ENCODE results near the gene FRMD3. TPM values are rescaled to one million over a fixed set of nuclear protein-coding genes. Genes with fewer than 3 reads are reported as not detected.
A peak's percentile ranks its signal among the peaks of the same experiment; 100 is the strongest.

Gene FRMD3
- total RNA-seq, 1 donor from 2014 or later = 0.65 TPM

GRCh38 chr9:83218411-83219090 lies 319.6 kb downstream of the FRMD3 start:
- peaks cover 15% of the 10 kb centered on the region for H3K9me3 Mint-ChIP-seq (ENCODE audit: low read depth)
- no peak overlapping the region for H3K27ac Mint-ChIP-seq
- H3K27me3 Mint-ChIP-seq = no peaks in the 10 kb centered on the region
- H3K4me3 Mint-ChIP-seq (ENCODE audit: low read depth) = peak overlapping the region; percentile 93
- DNase-seq (ENCODE audit: low spot score, unreplicated experiment) = no peak
- peaks cover 30% of the 10 kb centered on the region for H3K4me1 Mint-ChIP-seq (ENCODE audit: low read depth)
- peaks cover 8% of the 10 kb centered on the region for H3K36me3 Mint-ChIP-seq (ENCODE audit: insufficient read depth)
- no peak for TF ChIP-seq CTCF (IDR thresholded peaks at IDR 0.05; ENCODE audit: unreplicated experiment)

GRCh38 chr9:83209188-83209731 lies 328.9 kb downstream of the FRMD3 start:
- H3K36me3 Mint-ChIP-seq (ENCODE audit: insufficient read depth) = no peaks in the 10 kb centered on the region
- no peaks in the 10 kb centered on the region for H3K9me3 Mint-ChIP-seq (ENCODE audit: low read depth)
- no peak for TF ChIP-seq CTCF (IDR thresholded peaks at IDR 0.05; ENCODE audit: unreplicated experiment)

GRCh38 chr9:83208065-83208850 lies 329.9 kb downstream of the FRMD3 start:
- Mint-ChIP-seq H3K4me3 (ENCODE audit: low read depth) (no peak overlapping the region), H3K9me3 (ENCODE audit: low read depth) (no peaks in the 10 kb centered on the region), H3K36me3 (ENCODE audit: insufficient read depth) (no peaks in the 10 kb centered on the region), H3K27ac (no peak overlapping the region), H3K4me1 (ENCODE audit: low read depth) (no peaks in the 10 kb centered on the region), H3K27me3 (no peaks in the 10 kb centered on the region)
- TF ChIP-seq CTCF (IDR thresholded peaks at IDR 0.05; ENCODE audit: unreplicated experiment) = no peak
- DNase-seq (ENCODE audit: low spot score, unreplicated experiment) = no peak

More at GRCh38 chr9:83209188-83209731, 328.9 kb downstream of the FRMD3 start:
- DNase-seq (ENCODE audit: low spot score, unreplicated experiment) = no peak
- Mint-ChIP-seq H3K27me3 (no peaks in the 10 kb centered on the region), H3K4me1 (ENCODE audit: low read depth) (no peaks in the 10 kb centered on the region), H3K4me3 (ENCODE audit: low read depth) (no peak overlapping the region), H3K27ac (no peak overlapping the region)

GRCh38 chr9:83204047-83204446 lies 334.2 kb downstream of the FRMD3 start:
- peaks cover 2% of the 10 kb centered on the region for H3K4me1 Mint-ChIP-seq (ENCODE audit: low read depth)
- TF ChIP-seq CTCF (IDR thresholded peaks at IDR 0.05; ENCODE audit: unreplicated experiment) = peak; percentile 36
- H3K4me3 Mint-ChIP-seq (ENCODE audit: low read depth) = no peak overlapping the region
- H3K27ac Mint-ChIP-seq = no peak overlapping the region
- DNase-seq (ENCODE audit: low spot score, unreplicated experiment) = no peak
- no peaks in the 10 kb centered on the region for H3K9me3 Mint-ChIP-seq (ENCODE audit: low read depth)
- peaks cover 5% of the 10 kb centered on the region for H3K27me3 Mint-ChIP-seq
- H3K36me3 Mint-ChIP-seq (ENCODE audit: insufficient read depth) = no peaks in the 10 kb centered on the region

GRCh38 chr9:83200531-83200930 lies 337.7 kb downstream of the FRMD3 start:
- H3K36me3 Mint-ChIP-seq (ENCODE audit: insufficient read depth) = no peaks in the 10 kb centered on the region

More at GRCh38 chr9:83200531-83200930, 337.7 kb downstream of the FRMD3 start:
- H3K27ac Mint-ChIP-seq = peak overlapping the region; percentile 51
- H3K27me3 Mint-ChIP-seq = peaks cover 5% of the 10 kb centered on the region
- no peaks in the 10 kb centered on the region for H3K9me3 Mint-ChIP-seq (ENCODE audit: low read depth)
- no peak for DNase-seq (ENCODE audit: low spot score, unreplicated experiment)
- H3K4me1 Mint-ChIP-seq (ENCODE audit: low read depth) = peaks cover 15% of the 10 kb centered on the region
- TF ChIP-seq CTCF (IDR thresholded peaks at IDR 0.05; ENCODE audit: unreplicated experiment) = no peak
- H3K4me3 Mint-ChIP-seq (ENCODE audit: low read depth) = no peak overlapping the region

Data from progenitor cell of endocrine pancreas (in vitro differentiated cells).